GM11168 (cell line): ENCODE results near the gene ITGB7.

Experiments used
- in situ Hi-C: fragments of 300-500 bp; cut with MboI; formaldehyde crosslinking; loops from one replicate; pipeline ENCODE4 v1.12.0; 2022; ENCODE audit warnings: low sequenced_read_pairs; ENCODE audit not compliant: unreplicated experiment

Gene ITGB7

DNA sequence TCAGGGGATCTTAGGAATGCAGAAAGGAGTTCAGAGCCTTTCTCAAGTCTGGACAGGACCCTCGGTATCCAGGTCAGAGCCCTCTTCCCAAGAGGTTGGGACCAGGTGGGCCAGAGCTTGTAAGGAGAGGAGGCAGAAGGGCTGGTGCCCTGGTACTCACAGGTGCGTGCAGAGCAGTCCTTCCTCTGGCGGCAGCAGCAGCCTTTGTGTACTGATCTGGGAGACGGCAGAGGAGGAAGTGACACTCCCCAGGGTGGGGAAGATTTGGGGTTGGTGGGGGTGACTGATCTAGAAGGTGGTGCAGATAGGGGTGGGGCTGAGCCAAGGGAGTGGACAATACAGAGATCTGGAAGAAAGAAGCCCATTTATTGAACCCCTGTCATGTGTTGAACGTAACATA, at the start of gene ITGB7:
Gene ITGB7 (minus strand): TSS at position 210 of the 400 bp plus-strand sequence. CDS start 6,808 bp downstream, outside the sequence.
- in situ Hi-C loops: no loop called here

DNA sequence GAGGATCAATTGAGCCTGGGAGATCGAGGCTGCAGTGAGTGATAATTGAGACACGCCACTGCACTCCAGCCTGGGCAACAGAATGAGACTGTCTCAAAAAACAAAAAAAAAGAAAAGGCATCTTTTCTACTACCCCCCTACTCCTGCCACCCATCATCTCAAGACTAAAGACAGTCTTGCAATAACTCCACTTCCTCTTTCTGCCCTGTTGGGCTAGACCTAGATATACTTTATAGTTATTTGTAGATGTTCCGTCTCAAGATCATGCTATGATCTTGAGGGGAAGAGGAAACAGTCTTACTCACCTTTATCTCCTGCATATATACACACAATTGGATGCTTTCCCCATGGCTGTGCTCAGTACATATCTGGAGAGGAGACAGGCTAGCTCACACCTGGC, 48.9 kb upstream of the ITGB7 start:
- in situ Hi-C loops: no loop called here

DNA sequence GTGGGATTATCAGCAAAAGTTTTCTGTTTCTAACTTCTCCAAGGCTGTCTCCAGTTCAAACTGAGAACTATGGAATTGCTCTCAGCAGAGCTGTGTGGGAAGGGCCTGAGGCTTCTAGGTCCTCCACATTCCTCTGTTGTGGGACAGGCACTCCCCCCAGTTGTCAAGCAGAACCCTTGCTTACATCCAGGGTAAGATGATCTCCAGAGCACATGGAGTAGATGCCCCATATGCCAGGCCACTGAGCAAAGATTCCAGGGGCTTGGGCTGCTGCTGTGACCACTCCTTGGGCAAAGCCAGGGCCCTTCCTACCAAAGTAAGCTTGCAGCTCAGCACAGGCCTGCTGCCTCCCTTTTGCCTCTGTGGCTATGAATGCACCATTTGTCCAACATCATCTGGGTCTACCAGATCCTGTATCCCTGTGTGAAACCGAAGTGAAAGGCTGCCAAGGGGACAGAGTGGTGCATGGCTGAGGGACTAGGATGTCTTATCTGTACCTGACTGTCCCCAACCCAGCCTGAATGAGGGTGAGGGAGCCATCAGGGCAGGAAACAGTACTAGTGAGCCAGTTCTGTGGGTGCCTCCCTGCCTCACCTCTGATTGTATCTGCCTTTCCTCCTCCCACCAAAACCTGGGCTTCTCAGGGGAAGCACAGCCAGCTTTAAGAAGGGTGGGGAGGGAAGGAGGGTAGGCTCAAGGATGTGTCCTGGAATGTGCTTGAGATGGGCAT, 47.9 kb upstream of the ITGB7 start:
- in situ Hi-C loops: no loop called here

GRCh38 chr12:53253298-53253697, 46.2 kb upstream of the ITGB7 start:
- in situ Hi-C loops: no loop called here

DNA sequence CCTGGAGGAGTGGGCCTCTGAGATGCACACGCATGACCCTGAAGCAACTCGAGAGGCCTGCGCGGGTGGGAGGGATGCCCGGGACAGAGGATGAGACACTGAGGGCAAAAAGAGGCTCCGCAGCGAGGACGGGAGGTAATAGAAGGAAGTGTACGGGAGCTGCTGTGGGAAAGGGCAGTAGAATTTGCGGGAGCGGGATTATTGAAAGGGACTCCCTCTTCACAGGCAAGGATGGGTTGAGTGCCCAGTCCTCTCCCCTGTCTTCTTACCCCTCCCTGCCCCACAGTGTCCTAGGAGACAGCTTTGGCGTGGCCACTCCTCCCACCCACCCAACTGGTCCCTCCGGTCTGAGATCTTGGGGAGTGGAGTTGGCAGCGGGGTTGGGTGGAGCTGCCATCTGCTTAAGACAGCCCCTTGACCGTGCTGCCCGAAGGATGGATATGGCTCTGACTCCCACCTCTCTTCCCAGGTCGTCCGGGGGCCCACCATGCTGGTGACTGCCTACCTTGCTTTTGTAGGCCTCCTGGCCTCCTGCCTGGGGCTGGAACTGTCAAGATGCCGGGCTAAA, 45.4 kb upstream of the ITGB7 start:
- in situ Hi-C loops: no loop called here

- in situ Hi-C loops: no loop called here
These were observed 44.7 kb upstream of the ITGB7 start for GRCh38 chr12:53251477-53252348.

DNA sequence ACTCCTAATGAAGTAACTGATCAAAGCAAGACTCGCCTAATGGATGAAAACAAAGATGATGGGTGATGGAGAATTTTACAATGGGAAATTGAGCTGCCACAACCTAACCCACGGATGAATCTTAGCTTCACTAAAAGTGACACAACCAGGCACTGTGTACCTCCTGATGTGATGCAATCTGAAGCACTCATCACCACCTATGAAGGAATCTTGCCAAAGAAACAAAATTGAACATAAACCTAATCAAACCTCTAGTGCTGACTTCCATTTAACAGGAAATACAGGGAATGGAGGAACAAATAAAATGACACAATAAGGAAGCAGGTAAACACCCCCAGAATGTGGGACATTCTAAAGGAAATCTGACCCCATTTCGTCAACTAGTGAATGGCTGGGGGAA, 38.2 kb upstream of the ITGB7 start:
- in situ Hi-C loops: no loop called here

DNA sequence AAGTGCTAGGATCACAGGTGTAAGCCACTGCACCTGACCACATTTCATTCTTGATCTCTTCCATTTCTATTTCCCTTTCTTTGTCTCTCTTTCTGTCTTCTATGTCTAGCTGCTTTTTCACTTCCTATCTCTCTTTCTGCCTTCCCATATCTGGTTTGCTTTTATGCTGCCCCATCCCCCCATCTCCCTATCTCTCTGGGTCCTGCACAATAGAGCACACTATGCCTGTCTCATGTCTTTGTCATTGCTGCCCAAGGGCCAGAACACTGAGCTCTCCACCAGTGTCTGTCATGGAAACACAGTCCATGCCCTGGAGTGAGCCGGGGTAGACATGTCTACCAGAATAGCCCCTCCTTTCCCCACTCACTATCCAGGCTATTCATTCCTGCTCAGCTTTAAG, 37.3 kb upstream of the ITGB7 start:
- in situ Hi-C loops: no loop called here

DNA sequence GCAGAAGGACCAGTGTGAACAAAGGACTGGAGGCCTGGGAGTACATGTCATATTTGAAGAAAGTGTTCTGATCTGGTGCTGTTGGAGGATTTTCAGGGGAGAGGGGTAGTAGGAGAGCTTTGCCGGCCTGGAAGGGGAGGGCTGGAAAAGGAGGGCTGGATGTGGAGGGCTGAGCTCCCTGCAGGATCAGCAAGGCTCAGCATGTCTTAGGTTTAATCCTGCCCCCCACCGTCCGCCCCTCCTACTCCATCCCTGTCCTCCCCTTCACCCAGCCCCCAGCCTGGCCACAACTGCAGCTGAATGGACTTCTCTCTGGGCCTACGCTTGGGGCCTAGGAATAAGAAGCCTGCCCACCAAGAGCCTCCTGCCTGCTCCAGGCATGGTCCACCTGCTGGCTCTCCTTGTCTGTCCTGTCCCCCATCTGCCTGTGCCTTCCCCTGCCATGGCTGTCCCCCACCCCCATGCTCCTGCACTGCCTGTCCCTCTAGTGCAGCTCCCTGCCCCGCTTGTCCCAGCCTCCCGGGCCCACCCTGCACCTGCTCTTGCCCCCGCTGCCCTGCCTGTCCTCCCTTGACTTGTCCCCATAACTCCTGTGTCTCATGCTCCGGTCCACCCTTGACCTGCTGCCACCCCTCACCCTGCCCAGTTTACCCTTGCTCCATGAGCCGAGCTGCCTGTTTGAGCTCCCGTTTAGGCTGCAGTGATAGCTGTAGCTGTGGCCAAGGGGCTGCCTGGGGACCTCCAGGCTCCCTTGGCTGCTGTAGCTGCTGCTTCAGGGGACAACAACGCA, 34.8 kb upstream of the ITGB7 start:
- in situ Hi-C loops: no loop called here

- in situ Hi-C loops: no loop called here
These were observed 32.7 kb upstream of the ITGB7 start for GRCh38 chr12:53239643-53240258.

DNA sequence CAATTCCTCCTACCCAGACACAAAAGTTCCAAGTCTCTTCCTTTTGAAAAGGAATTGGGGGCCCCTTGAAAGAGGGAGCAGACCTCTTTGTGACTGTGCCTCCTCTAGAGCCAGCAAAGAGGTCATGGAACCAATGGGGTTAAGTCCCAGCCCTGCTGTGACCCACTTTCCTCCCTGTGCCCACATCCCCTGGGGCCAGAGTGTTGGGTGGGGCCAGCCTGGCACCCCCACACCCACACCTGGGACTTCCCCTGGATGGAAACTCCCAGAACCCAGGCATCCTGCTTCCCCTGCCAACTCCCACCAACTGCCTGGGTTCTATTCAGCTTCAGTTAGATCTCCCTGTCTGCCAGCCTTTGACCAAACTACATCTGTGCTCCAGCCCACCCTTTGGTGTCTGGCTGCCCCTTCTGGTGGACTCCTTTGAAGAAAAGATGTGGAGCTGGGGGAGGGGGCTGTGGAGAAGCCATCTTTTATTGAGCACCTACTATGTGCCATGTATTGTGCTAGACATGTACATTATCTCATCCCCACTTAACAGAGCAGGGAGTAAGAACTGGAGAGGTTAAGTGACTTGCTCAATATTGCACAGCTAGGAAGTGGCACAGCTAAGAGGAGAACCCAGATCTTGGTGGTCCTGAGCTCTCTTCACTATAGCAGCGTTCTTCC, 29.5 kb upstream of the ITGB7 start:
- in situ Hi-C loops: no loop called here

GRCh38 chr12:53235742-53236442, 28.8 kb upstream of the ITGB7 start:
- in situ Hi-C loops: no loop called here

DNA sequence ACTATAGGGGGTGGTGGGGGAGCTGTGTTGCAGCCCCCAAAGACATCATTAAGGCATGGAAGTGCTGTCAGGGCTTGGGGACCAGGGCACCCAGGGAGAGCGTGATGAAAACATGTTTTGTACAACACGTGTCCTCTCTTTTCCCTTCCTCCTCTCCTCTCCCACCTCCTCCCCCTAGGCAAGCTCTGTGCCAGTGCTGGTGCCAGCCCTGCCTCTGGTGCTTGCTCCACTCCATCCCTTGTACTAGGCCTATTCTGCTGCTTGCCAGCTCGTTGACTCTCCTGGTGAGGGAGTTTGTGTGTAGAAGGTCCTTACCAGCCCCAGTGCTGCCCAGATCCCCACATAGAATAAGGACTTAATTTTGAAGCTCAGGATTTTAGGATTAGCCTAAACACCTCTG, 28.1 kb upstream of the ITGB7 start:
- in situ Hi-C loops: no loop called here

DNA sequence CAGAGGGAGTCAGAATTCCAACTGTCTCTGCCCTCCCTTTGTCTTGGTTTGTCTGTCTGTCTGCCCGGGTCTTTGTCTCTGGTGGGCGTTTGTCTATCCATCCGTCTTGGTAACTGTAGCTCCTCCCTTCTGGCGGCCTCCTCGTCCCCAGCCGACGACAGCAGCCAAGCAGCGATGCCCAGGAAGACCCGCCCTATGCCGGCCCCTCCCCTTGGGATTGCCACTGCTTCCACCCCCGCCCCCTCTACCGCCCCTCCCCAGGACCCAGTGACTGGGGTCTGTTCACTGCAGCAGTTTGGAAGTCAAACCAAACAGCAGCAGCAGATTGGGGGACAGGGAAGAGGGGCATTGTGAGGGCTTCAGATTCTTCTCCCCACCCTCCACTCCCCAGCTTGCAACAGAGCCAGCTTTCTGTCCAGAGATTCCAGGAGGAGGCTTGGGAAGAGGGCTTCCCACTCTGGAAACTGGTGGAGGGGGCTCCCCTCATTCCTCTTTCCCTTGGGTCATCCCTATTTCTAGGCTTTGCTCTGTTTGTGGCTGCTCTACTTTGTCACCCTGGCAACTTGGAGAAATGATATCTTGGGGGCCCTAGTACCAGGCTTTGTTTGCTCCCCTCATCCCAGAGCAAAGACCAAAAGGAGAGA, 27.3 kb upstream of the ITGB7 start:
- in situ Hi-C loops: no loop called here

GRCh38 chr12:53233671-53234121, 26.6 kb upstream of the ITGB7 start:
- in situ Hi-C loops: no loop called here

DNA sequence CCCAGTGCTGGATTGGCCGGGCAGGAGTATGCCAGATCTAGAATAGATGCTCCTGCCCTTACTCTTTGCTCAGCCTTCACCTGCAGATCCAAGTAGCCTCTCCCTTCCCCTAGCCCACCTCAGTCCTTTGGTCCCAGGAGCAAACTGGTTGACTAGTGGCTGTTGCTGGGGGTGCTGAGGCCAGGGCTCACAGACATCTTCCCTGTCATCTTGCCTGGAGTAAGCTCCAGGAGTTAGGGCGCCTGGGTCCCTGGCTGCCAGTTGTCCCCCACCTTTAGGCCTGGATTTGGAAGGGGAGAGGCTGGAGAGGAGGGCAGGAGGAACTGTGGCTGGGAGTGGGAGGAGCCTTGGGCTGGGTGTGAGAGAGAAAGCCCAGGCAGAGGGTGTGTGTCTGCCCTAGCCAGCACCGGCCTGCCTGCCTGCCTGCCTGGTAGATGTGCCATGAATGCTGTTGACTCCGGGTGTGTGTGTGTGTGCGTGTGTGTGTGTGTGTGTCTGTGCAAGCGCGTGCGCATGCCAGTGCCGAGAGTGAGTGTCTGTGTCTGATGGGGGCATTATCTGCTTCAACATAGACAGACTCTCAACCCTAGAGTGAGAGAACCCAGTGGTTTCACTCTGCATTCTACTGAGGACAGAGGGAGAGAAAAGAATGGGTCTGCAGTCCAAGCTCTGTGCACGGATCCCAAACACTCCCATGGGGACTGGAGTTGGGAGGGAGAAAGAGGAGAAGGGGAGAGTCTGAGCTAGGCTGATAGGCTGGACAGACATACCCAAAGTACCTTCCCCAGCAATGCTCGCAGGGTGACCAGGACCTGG, 25.8 kb upstream of the ITGB7 start:
- in situ Hi-C loops: no loop called here

GRCh38 chr12:53231921-53232645, 25.0 kb upstream of the ITGB7 start, which contains the start of gene RARG:
Gene RARG, minus strand, starts transcription at chr12:53232209. Its CDS starts 4,664 bp downstream, at chr12:53227545.
- in situ Hi-C loops: no loop called here
